Testis (tissue), 3 donors: ENCODE data around the gene UMPS. TPM values are rescaled to one million over a fixed set of nuclear protein-coding genes. Genes with fewer than 3 reads are reported as not detected.

ENCODE experiments used
- DNase-seq: peaks from one replicate; pipeline ENCODE4 v3.0.0-alpha.2; 2019
- H3K27ac ChIP-seq, 2 donors: fragments of 200-600 bp; sonication (generic); one replicate each; pipeline ENCODE4 v1.5.1; 2019
- H3K27me3 ChIP-seq: fragments of 200-600 bp; sonication (generic); one replicate; pipeline ENCODE4 v1.5.1; 2019
- H3K36me3 ChIP-seq: fragments of 200-600 bp; sonication (generic); one replicate; pipeline ENCODE4 v1.5.1; 2017; ENCODE audit warnings: low read depth; ENCODE audit errors: missing control alignments
- H3K4me1 ChIP-seq: fragments of 200-600 bp; sonication (generic); one replicate; pipeline ENCODE4 v1.5.1; 2019
- H3K4me3 ChIP-seq, 2 donors: fragments of 200-600 bp; sonication (generic); one replicate each; pipeline ENCODE4 v1.5.1; 2017 to 2019
- H3K9me3 ChIP-seq: fragments of 200-600 bp; sonication (generic); one replicate; pipeline ENCODE4 v1.5.1; 2017
- POLR2A ChIP-seq: fragments of 450-650 bp; IDR thresholded peaks from one replicate; pipeline ENCODE4 v1.6.1; 2017; ENCODE audit warnings: antibody characterized with exemption, mild to moderate bottlenecking, moderate library complexity
- WGBS, 2 donors: methylation state at CpG; one replicate each; pipeline ENCODE4 v1.1.5; 2018; 5-methylcytosine and 5-hydroxymethylcytosine counted together
- intact Hi-C: fragments of 100-400 bp; cut with DNase I; formaldehyde crosslinking; loops from one replicate; pipeline ENCODE4 v1.15.1; 2023; ENCODE audit warnings: low total_unique reads
- polyA plus RNA-seq: library from polyadenylated mRNA; stranded (reverse); fragments of 350-450 nt; fragmentation: Illumina TruSeq; extraction: RNeasy Lipid Tissue Mini Kit (QIAGEN cat#74804); gene quantifications from one replicate; pipeline ENCODE4 v1.2.3, GENCODE V29; 2014; ENCODE audit warnings: low read depth, low replicate concordance; ENCODE audit not compliant: insufficient read depth
- total RNA-seq, 2 donors: library from RNA; depleted of rRNA; stranded (reverse); fragments of >200 nt; gene quantifications; one replicate each; pipeline ENCODE4 v1.2.3, GENCODE V29; 2016
- TF ChIP-seq, protein P1 (sequence below), 3 experiments: fragments of 450-650 bp in 2 of 3; fragments of 200-600 bp in 1 of 3; sonication (generic) in 1 of 3; IDR thresholded peaks; one replicate each; pipeline ENCODE4 v1.5.1; 2016 to 2019; ENCODE audit warnings: antibody characterized with exemption in 3 of 3, mild to moderate bottlenecking in 2 of 3, moderate library complexity in 1 of 3

Gene UMPS
- total and polyA plus RNA-seq, 3 donors from 2014 or later, result 20.0 to 26.8 (median 24.6) TPM

DNA sequence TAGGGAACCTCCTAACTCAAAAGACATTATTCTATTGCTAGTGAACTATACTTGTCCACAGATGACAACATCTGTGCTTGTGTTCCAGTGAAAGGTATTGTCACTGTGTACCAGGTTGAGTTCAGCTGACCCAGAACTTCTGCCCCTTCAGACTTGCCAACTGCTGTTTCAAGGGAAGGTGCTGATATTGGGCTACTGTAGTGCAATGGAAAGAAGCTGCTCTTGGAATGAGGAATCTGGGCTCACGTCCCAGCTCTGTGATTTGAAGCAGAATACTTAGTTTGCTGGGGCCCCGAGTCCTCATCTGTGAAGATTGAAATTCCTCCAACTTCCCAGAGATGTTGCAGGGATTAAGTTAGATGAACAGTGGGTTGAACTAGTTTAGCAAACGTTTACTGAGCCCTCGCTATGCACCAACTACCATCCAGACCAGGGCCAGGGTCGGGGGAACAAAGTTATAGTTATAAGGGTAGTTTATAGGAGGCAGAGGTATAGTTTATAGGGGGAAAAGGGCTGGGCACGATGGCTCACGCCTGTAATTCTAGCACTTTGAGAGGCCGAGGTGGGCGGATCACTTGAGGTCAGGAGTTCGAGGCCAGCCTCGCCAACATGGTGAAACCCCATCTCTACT is 15.9 kb upstream of the UMPS start:
- Histone ChIP-seq H3K27me3 (no peaks in the 10 kb centered on the region), H3K4me3 (no peak overlapping the region), H3K27ac (peak overlapping the region in 1 of 2 donors; percentile 11), H3K36me3 (no peaks in the 10 kb centered on the region), H3K9me3 (no peaks in the 10 kb centered on the region), H3K4me1 (peaks cover 3% of the 10 kb centered on the region)
- TF ChIP-seq POLR2A, result no peak
- TF ChIP-seq, protein P1, sequence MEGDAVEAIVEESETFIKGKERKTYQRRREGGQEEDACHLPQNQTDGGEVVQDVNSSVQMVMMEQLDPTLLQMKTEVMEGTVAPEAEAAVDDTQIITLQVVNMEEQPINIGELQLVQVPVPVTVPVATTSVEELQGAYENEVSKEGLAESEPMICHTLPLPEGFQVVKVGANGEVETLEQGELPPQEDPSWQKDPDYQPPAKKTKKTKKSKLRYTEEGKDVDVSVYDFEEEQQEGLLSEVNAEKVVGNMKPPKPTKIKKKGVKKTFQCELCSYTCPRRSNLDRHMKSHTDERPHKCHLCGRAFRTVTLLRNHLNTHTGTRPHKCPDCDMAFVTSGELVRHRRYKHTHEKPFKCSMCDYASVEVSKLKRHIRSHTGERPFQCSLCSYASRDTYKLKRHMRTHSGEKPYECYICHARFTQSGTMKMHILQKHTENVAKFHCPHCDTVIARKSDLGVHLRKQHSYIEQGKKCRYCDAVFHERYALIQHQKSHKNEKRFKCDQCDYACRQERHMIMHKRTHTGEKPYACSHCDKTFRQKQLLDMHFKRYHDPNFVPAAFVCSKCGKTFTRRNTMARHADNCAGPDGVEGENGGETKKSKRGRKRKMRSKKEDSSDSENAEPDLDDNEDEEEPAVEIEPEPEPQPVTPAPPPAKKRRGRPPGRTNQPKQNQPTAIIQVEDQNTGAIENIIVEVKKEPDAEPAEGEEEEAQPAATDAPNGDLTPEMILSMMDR (IDR thresholded peaks at IDR 0.05), result no peak
- WGBS, 2 donors, result 74 to 75% methylated on average over 11 of the region's 11 CpGs
- intact Hi-C loops, result no loop called here
- DNase-seq, result peak; percentile 32

DNA sequence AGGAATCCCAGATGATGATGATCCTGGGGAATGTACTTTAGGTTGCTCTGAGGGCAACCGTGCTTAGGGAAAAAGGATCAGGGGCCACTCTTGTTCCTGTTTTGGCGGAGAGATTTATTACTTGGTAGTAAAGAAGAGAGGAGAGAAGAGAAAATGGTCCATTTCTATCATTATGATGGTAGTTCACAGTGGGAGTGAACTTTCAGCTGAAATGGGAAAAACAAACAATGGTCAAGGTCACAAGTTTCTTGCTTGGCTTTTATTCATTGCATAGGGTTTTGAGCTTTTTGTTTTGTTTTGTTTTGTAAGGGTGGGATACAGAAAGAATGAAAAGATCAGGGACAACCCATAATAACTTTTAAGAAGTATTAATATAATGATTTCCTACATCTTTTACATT is 7.7 kb upstream of the UMPS start:
- DNase-seq, result no peak
- intact Hi-C loops, result no loop called here
- TF ChIP-seq, protein P1 (IDR thresholded peaks at IDR 0.05), result no peak
- TF ChIP-seq POLR2A, result no peak

DNA sequence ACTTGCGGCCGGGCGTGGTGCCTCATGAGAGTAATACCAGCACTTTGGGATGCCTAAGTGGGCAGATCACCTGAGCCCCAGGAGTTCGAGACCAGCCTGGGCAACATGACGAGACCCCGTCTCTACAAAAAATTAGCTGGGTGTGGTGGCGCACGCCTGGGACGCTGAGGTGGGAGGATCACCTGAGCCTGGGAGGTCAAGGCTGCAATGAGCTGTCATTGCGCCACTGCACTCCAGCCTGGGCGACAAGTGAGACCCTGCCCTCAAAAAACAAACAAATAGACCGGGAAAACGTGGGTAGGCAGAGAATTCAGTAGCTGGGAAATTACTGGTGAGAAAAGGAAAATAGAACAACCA is 667 bp downstream of the UMPS start:
- WGBS, 2 donors, result 5 to 7% methylated on average over 13 of the region's 13 CpGs
- H3K27ac ChIP-seq, result no peak overlapping the region
- DNase-seq, result no peak

More for the DNA sequence above, 7.7 kb upstream of the UMPS start:
- Histone ChIP-seq H3K9me3 (no peaks in the 10 kb centered on the region), H3K4me3 (no peak overlapping the region), H3K4me1 (peaks cover 8% of the 10 kb centered on the region), H3K36me3 (no peaks in the 10 kb centered on the region), H3K27me3 (no peaks in the 10 kb centered on the region), H3K27ac (no peak overlapping the region)
- 34 to 52% methylated on average over 2 of the region's 2 CpGs for WGBS, 2 donors

DNA sequence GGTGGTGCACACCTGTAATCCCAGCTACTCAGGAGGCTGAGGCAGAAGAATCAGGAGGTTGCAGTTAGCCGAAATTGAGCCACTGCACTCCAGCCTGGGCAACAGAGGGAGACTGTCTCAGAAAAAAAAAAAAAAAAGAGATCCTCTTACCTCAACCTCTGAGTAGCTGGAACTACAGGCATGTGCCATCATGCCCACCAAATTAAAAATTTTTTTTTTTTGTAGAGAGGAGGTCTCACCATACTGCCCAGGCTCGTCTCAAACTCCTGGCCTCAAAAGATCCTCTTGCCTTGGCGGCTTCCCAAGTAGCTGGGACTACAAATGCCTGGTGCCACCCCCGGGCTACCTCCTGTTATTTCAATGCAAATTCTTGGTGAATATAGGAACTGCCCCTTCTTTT is 1.5 kb downstream of the UMPS start:
- no peaks in the 10 kb centered on the region for H3K27me3 ChIP-seq
- WGBS, 2 donors, result 78 to 86% methylated on average over 4 of the region's 4 CpGs
- H3K4me1 ChIP-seq, result peaks cover 4% of the 10 kb centered on the region
- no peak overlapping the region for H3K27ac ChIP-seq
- no peaks in the 10 kb centered on the region for H3K36me3 ChIP-seq
- H3K4me3 ChIP-seq, result no peak overlapping the region
- TF ChIP-seq, protein P1 (IDR thresholded peaks at IDR 0.05), result no peak
- TF ChIP-seq POLR2A, result no peak
- DNase-seq, result no peak
- intact Hi-C loops, result no loop called here
- H3K9me3 ChIP-seq, result no peaks in the 10 kb centered on the region

More for the DNA sequence above, 667 bp downstream of the UMPS start:
- no peaks in the 10 kb centered on the region for H3K9me3 ChIP-seq
- H3K36me3 ChIP-seq, result no peaks in the 10 kb centered on the region
- no peaks in the 10 kb centered on the region for H3K27me3 ChIP-seq
- H3K4me3 ChIP-seq, result peak overlapping the region; percentile 74 to 94
- peaks cover 4% of the 10 kb centered on the region for H3K4me1 ChIP-seq
- intact Hi-C loops, result no loop called here
- TF ChIP-seq POLR2A, result no peak

- Histone ChIP-seq H3K9me3 (no peaks in the 10 kb centered on the region), H3K27me3 (no peaks in the 10 kb centered on the region), H3K4me1 (peaks cover 3% of the 10 kb centered on the region), H3K27ac (no peak overlapping the region), H3K4me3 (no peak overlapping the region), H3K36me3 (no peaks in the 10 kb centered on the region)
- intact Hi-C loops, result no loop called here
- 82 to 84% methylated on average over 6 of the region's 6 CpGs for WGBS, 2 donors
- no peak for TF ChIP-seq POLR2A
- TF ChIP-seq, protein P1 (IDR thresholded peaks at IDR 0.05), result no peak
- no peak for DNase-seq
These were observed 10.8 kb downstream of the UMPS start for GRCh38 chr3:124741027-124741426.
